Aorta (tissue), 5 donors: ENCODE data around the gene PARP11. TPM values are rescaled to one million over a fixed set of nuclear protein-coding genes. Genes with fewer than 3 reads are reported as not detected.

Experiments
- ATAC-seq: fragments of 200-7000 bp; cut with Tn5 transposase; one replicate; pipeline ENCODE4 v1.9.1; 2022; ENCODE audit warnings: moderate library complexity; ENCODE audit not compliant: low FRiP score
- DNase-seq, 2 donors: peaks; one replicate each; pipeline ENCODE4 v3.0.0-alpha.2; 2020
- H3K27ac ChIP-seq, 2 donors: one replicate each; pipeline ENCODE4 v1.5.1; 2013; ENCODE audit warnings: low read length in 2 of 2, mild to moderate bottlenecking in 2 of 2, moderate library complexity in 2 of 2, control low read depth in 1 of 2, inconsistent platforms in 1 of 2, low read depth in 1 of 2
- H3K27me3 ChIP-seq, 2 donors: one replicate each; pipeline ENCODE4 v1.6.1; 2013; ENCODE audit warnings: control low read depth in 1 of 2, low read length in 1 of 2, mild to moderate bottlenecking in 1 of 2, moderate library complexity in 1 of 2; ENCODE audit not compliant: insufficient read depth in 2 of 2, control insufficient read depth in 1 of 2
- H3K36me3 ChIP-seq, 2 donors: one replicate each; pipeline ENCODE4 v1.6.1; 2013; ENCODE audit warnings: control low read depth in 1 of 2, low read length in 1 of 2, mild to moderate bottlenecking in 1 of 2; ENCODE audit not compliant: insufficient read depth in 2 of 2, control insufficient read depth in 1 of 2
- H3K4me1 ChIP-seq, 2 donors: one replicate each; pipeline ENCODE4 v1.6.1; 2013; ENCODE audit warnings: low read length in 2 of 2, control low read depth in 1 of 2, mild to moderate bottlenecking in 1 of 2, moderate library complexity in 1 of 2; ENCODE audit not compliant: insufficient read depth in 2 of 2, control insufficient read depth in 1 of 2
- H3K4me3 ChIP-seq, 2 donors: one replicate each; pipeline ENCODE4 v1.5.1; 2013; ENCODE audit warnings: low read length in 2 of 2, control low read depth in 1 of 2, mild to moderate bottlenecking in 1 of 2
- H3K9me3 ChIP-seq: one replicate; pipeline ENCODE4 v1.6.1; 2013; ENCODE audit warnings: mild to moderate bottlenecking, low read length; ENCODE audit not compliant: control insufficient read depth
- WGBS, 2 donors: extraction: QIAGEN DNeasy Blood & Tissue Kit; methylation state at CpG; one replicate each; pipeline ENCODE4 v1.1.7; 2013; 5-methylcytosine and 5-hydroxymethylcytosine counted together
- intact Hi-C, 2 donors: fragments of 100-400 bp; cut with DNase I; formaldehyde crosslinking; loops; one replicate each; pipeline versions ENCODE4 v1.14.2 to v1.15.0; 2022
- polyA plus RNA-seq, 2 donors: library from polyadenylated mRNA; stranded (reverse); fragments of 200-250 nt; gene quantifications; one replicate each; pipeline ENCODE4 v1.2.3, GENCODE V29; 2013
- total RNA-seq, 2 donors: library from RNA; stranded (reverse); fragmentation: NEBNext Ultra II Directional; extraction: Animal tissue kit (Norgen Biotek cat#: 25700); gene quantifications; one replicate each; pipeline ENCODE4 v1.2.1, GENCODE V29; 2021
- donor health status: healthy with polysubstance abuse.
- donor health status: Bipolar disorder and iron deficiency.
- donor health status: DM: no; HTN: no; CAD: no.
- donor health status: DM: no; HTN: no; CAD: no.
- donor health status: DM: yes; HTN: yes; CAD: no.

The PARP11 gene
- total and polyA plus RNA-seq, 4 donors = 2.1 to 18.2 (median 7.4) TPM

DNA sequence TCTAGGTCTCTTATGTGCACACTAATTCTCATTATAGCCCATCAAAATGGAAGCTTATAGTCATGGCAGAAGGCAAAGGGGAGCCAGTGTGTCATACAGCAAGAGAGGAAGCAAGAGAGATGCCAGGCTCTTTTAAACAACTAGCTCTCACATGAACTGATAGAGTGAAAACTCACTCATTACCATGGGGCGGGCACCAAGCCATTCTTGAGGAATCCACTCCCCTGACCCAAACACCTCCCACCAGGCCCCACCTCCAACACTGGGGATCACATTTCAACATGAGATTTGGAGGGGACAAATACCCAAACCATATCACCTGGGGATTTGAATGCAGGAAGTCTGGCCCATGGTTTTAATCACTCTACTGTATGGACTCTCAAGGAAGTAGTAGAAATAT is 83.4 kb downstream of the PARP11 start:
- H3K27me3 ChIP-seq = no peaks in the 10 kb centered on the region
- H3K27ac ChIP-seq = no peak overlapping the region
- no peaks in the 10 kb centered on the region for H3K36me3 ChIP-seq
- DNase-seq (no peak), ATAC-seq (no peak)
- no peaks in the 10 kb centered on the region for H3K9me3 ChIP-seq
- no peak overlapping the region for H3K4me3 ChIP-seq
- 65 to 70% methylated on average over 1 of the region's 1 CpG for WGBS, 2 donors
- intact Hi-C loops = no loop called here
- no peaks in the 10 kb centered on the region for H3K4me1 ChIP-seq

- intact Hi-C loops = no loop called here
- ATAC-seq (no peak), DNase-seq (no peak)
- Histone ChIP-seq H3K4me3 (no peak overlapping the region), H3K27me3 (no peaks in the 10 kb centered on the region), H3K4me1 (no peaks in the 10 kb centered on the region), H3K27ac (no peak overlapping the region), H3K9me3 (no peaks in the 10 kb centered on the region), H3K36me3 (no peaks in the 10 kb centered on the region)
- 59 to 61% methylated on average over 3 of the region's 3 CpGs for WGBS, 2 donors
Measured at GRCh38 chr12:3777206-3777809, 95.9 kb downstream of the PARP11 start.

GRCh38 chr12:3775385-3776035 is 97.7 kb downstream of the PARP11 start:
- no peak for DNase-seq
- H3K27ac ChIP-seq = no peak overlapping the region
- no peaks in the 10 kb centered on the region for H3K9me3 ChIP-seq
- H3K4me3 ChIP-seq = no peak overlapping the region
- WGBS, 2 donors = 74 to 75% methylated on average over 5 of the region's 5 CpGs
- intact Hi-C loops = no loop called here
- no peaks in the 10 kb centered on the region for H3K36me3 ChIP-seq
- no peak for ATAC-seq
- H3K27me3 ChIP-seq = no peaks in the 10 kb centered on the region
- H3K4me1 ChIP-seq = no peaks in the 10 kb centered on the region

DNA sequence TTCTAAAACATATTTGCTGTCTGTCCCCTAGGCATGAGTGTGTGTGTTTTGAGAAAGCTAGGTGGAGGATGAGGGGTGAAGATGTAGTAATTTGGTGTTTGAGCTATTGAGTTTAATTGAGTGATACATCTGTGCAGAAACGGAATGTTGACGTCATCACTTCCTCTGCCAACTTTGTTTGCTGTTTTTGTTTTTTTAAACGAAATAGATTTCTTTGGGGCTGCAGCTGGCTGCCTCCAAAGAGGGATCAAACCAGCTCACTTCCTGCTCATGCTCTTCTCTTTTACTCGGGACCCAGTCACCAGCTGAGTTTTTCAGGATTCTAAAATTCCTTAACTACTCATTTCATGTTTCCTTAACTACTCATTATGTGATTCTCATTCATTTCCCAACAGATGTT is 100.8 kb downstream of the PARP11 start:
- Histone ChIP-seq H3K4me3 (no peak overlapping the region), H3K9me3 (no peaks in the 10 kb centered on the region), H3K4me1 (no peaks in the 10 kb centered on the region), H3K36me3 (no peaks in the 10 kb centered on the region), H3K27me3 (no peaks in the 10 kb centered on the region), H3K27ac (no peak overlapping the region)
- 27 to 40% methylated on average over 4 of the region's 4 CpGs for WGBS, 2 donors
- DNase-seq (no peak), ATAC-seq (no peak)
- intact Hi-C loops = no loop called here

DNA sequence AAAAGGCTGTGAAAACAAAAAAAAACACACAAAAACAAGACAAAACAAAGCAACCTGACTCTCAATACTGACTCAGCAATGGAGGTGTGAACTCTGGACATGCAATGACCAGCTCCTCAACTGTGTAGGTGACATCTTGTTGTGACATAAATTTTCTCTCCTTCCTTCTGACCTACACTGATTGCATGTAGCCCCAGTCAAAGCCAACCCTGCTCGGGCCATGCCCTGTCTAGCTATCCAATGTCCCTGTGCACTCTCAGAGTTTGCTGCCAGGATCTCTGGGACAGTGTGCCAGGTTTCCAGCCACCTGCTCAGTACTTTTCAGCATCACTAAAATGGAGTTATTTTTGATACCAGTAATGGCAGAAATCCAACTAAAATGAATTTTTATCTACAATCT is 101.3 kb downstream of the PARP11 start:
- Histone ChIP-seq H3K4me1 (no peaks in the 10 kb centered on the region), H3K4me3 (no peak overlapping the region), H3K36me3 (no peaks in the 10 kb centered on the region), H3K9me3 (no peaks in the 10 kb centered on the region), H3K27ac (no peak overlapping the region), H3K27me3 (no peaks in the 10 kb centered on the region)
- DNase-seq (no peak), ATAC-seq (no peak)
- intact Hi-C loops = no loop called here
- WGBS, 2 donors = 0 to 6% methylated on average over 1 of the region's 1 CpG

DNA sequence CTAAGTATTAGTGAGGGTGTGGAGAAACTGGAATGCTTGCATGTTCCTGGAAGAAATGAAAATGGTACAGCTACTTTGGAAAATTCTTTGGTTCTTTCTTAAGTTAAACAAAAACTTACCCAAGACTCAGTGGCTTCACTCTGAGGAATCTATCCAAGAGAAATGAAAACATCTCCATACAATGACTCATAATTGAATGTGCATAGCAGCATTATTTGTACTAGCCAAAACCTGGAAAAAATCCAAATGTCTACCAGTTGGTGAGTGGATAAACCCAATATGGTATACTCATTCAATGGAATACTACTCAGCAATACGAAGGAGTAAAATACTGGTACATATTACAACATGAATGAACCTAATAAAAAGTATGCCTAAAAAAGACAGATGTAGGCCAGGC is 102.3 kb downstream of the PARP11 start:
- no peak for DNase-seq
- Histone ChIP-seq H3K9me3 (no peaks in the 10 kb centered on the region), H3K27ac (no peak overlapping the region), H3K4me1 (no peaks in the 10 kb centered on the region), H3K27me3 (no peaks in the 10 kb centered on the region), H3K36me3 (no peaks in the 10 kb centered on the region), H3K4me3 (no peak overlapping the region)
- ATAC-seq = no peak
- intact Hi-C loops = no loop called here
- WGBS, 2 donors = 90 to 97% methylated on average over 1 of the region's 1 CpG

DNA sequence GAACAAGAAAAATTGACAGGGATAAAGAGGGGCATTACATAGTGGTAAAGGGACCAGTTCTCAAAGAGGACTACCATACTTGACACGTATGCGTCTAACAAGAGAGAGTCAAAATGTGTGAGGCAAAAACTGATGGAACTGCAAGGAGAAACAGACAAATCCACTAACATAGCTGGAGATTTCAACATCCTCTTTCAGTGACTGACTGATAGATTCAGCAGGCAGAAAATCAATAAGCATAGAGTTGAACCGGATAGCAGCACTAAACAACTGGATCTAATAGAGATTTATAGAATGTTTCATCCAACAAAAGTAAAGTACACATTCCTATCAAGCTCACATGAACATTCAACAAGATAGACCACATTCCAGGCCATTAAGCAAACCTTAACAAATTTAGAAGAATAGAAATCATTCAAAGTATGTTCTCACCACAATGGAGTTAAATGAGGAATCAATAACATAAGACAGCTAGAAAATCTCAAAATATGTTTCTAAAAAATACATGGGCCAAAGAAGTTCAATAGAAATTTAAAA is 104.2 kb downstream of the PARP11 start:
- Histone ChIP-seq H3K4me1 (no peaks in the 10 kb centered on the region), H3K9me3 (no peaks in the 10 kb centered on the region), H3K4me3 (no peak overlapping the region), H3K27ac (no peak overlapping the region), H3K27me3 (no peaks in the 10 kb centered on the region), H3K36me3 (peaks cover 0 to 2% of the 10 kb centered on the region in 2 donors)
- intact Hi-C loops = no loop called here
- ATAC-seq (no peak), DNase-seq (no peak)
- WGBS, 2 donors = 69 to 75% methylated on average over 3 of the region's 3 CpGs

- ATAC-seq (no peak), DNase-seq (no peak)
- no peaks in the 10 kb centered on the region for H3K9me3 ChIP-seq
- 46 to 54% methylated on average over 7 of the region's 7 CpGs for WGBS, 2 donors
- H3K4me1 ChIP-seq = no peaks in the 10 kb centered on the region
- H3K27ac ChIP-seq = no peak overlapping the region
- H3K4me3 ChIP-seq = no peak overlapping the region
- peaks cover 0 to 2% of the 10 kb centered on the region in 2 donors for H3K36me3 ChIP-seq
- intact Hi-C loops = no loop called here
- no peaks in the 10 kb centered on the region for H3K27me3 ChIP-seq
Measured at GRCh38 chr12:3761116-3761735, 112.0 kb downstream of the PARP11 start.

GRCh38 chr12:3759878-3760277 is 113.3 kb downstream of the PARP11 start:
- H3K4me1 ChIP-seq = no peaks in the 10 kb centered on the region
- no peak overlapping the region for H3K27ac ChIP-seq
- H3K36me3 ChIP-seq = peaks cover 0 to 2% of the 10 kb centered on the region in 2 donors
- H3K27me3 ChIP-seq = no peaks in the 10 kb centered on the region
- no peak overlapping the region for H3K4me3 ChIP-seq
- no peak for ATAC-seq
- no peak for DNase-seq
- peaks cover 1% of the 10 kb centered on the region for H3K9me3 ChIP-seq
- intact Hi-C loops = no loop called here
- WGBS, 2 donors = 61 to 63% methylated on average over 2 of the region's 2 CpGs
